Caco-2 (cell line): ENCODE results near the gene GPR63. TPM values are rescaled to one million over a fixed set of nuclear protein-coding genes. Genes with fewer than 3 reads are reported as not detected.

Source experiments
- BruUV-seq: library from RNA; stranded (reverse); fragments of 400-500 nt; replicated peaks from 2 replicates; lab custom pipeline; 2021; lab: Mats Ljungman, UMichigan
- CTCF ChIA-PET: fragments of 300-600 bp; sonication (Branson Sonifier 250); formaldehyde crosslinking; loops from one replicate; lab custom pipeline; 2022; ENCODE audit warnings: antibody characterized with exemption; lab: Charles Lee
- POLR2A ChIA-PET: fragments of 300-600 bp; sonication (Branson Sonifier 250); formaldehyde crosslinking; loops from one replicate; lab custom pipeline; 2022; ENCODE audit warnings: antibody characterized with exemption; lab: Charles Lee
- DNase-seq, 2 experiments: peaks; one replicate each; pipeline versions ENCODE4 v3.0.0 to v3.0.0-alpha.2; 2020 to 2022
- H3K27me3 ChIP-seq: replicated peaks from 2 replicates; pipeline ENCODE4 v1.6.0; 2011; ENCODE audit warnings: low read length; ENCODE audit not compliant: control insufficient read depth, insufficient read depth
- H3K36me3 ChIP-seq: 2 replicates; pipeline ENCODE4 v1.5.1; 2011; ENCODE audit warnings: low read length; ENCODE audit not compliant: control insufficient read depth, insufficient read depth
- H3K4me1 ChIP-seq: fragments of 250-450 bp; sonication (Bioruptor Pico); 2 replicates; pipeline ENCODE4 v1.5.1; 2020; ENCODE audit warnings: mild to moderate bottlenecking
- H3K4me3 ChIP-seq: 2 replicates; pipeline ENCODE4 v1.5.1; 2011; ENCODE audit warnings: low read depth, mild to moderate bottlenecking, control low read depth, low read length
- H3K9me3 ChIP-seq: fragments of 250-450 bp; sonication (Bioruptor Pico); 2 replicates; pipeline ENCODE4 v1.5.1; 2020; ENCODE audit warnings: mild to moderate bottlenecking, moderate library complexity
- H3K27ac Mint-ChIP-seq: one replicate; pipeline ENCODE4 v1.8.0; 2022; ENCODE audit warnings: mixed read lengths; ENCODE audit not compliant: unreplicated experiment
- H3K27me3 Mint-ChIP-seq: one replicate; pipeline ENCODE4 v1.8.0; 2022; ENCODE audit warnings: mixed read lengths; ENCODE audit not compliant: insufficient read depth, unreplicated experiment
- H3K36me3 Mint-ChIP-seq: one replicate; pipeline ENCODE4 v1.8.0; 2022; ENCODE audit warnings: mild to moderate bottlenecking, mixed read lengths; ENCODE audit not compliant: insufficient read depth, unreplicated experiment
- H3K4me1 Mint-ChIP-seq: one replicate; pipeline ENCODE4 v1.8.0; 2022; ENCODE audit warnings: low read depth, mixed read lengths; ENCODE audit not compliant: unreplicated experiment
- H3K4me3 Mint-ChIP-seq: one replicate; pipeline ENCODE4 v1.8.0; 2022; ENCODE audit warnings: mild to moderate bottlenecking, moderate library complexity, mixed read lengths; ENCODE audit not compliant: unreplicated experiment
- H3K9me3 Mint-ChIP-seq: one replicate; pipeline ENCODE4 v1.8.0; 2022; ENCODE audit warnings: mixed read lengths; ENCODE audit not compliant: unreplicated experiment
- intact Hi-C: fragments of 100-400 bp; cut with micrococcal nuclease; formaldehyde crosslinking; loops from one replicate; pipeline ENCODE4 v1.10.0; 2022; ENCODE audit not compliant: unreplicated experiment
- total RNA-seq: library from RNA; stranded (reverse); gene quantifications from 2 replicates; pipeline ENCODE4 v1.2.3, GENCODE V29; 2022
- TF ChIP-seq, protein P1 (sequence below), 2 experiments: fragments of 200-600 bp in 1 of 2; IDR thresholded peaks; 1 replicate in 1 of 2; 2 replicates in 1 of 2; pipeline versions ENCODE4 v1.5.1 to v1.8.0; 2011 to 2022; ENCODE audit warnings: antibody characterized with exemption in 1 of 2, control low read depth in 1 of 2, inconsistent platforms in 1 of 2, low read depth in 1 of 2, low read length in 1 of 2, mild to moderate bottlenecking in 1 of 2, moderate library complexity in 1 of 2; ENCODE audit not compliant: insufficient read depth in 1 of 2, severe bottlenecking in 1 of 2, unreplicated experiment in 1 of 2

Gene GPR63
- total RNA-seq, 1 experiment from 2014 or later = 0.11 TPM

DNA sequence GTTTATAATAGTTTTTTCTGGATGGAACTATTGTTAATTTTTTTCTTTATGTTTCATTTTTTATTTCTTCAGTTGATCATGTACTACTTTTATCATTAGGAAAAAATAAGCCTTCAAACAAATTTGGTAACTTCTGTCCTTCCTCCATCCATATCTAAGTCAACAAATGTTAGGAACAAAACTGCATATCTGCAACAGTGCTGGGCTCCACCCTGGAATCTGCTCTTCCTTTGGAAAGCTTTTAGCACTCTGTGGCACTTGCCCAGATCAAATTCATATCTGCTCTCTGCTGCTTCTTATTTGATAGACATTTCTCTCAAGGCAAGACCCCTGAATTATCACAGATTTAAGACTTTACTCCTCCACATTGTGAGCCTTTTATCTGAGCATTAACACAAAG lies 24.3 kb upstream of the GPR63 start:
- TF ChIP-seq, protein P1, sequence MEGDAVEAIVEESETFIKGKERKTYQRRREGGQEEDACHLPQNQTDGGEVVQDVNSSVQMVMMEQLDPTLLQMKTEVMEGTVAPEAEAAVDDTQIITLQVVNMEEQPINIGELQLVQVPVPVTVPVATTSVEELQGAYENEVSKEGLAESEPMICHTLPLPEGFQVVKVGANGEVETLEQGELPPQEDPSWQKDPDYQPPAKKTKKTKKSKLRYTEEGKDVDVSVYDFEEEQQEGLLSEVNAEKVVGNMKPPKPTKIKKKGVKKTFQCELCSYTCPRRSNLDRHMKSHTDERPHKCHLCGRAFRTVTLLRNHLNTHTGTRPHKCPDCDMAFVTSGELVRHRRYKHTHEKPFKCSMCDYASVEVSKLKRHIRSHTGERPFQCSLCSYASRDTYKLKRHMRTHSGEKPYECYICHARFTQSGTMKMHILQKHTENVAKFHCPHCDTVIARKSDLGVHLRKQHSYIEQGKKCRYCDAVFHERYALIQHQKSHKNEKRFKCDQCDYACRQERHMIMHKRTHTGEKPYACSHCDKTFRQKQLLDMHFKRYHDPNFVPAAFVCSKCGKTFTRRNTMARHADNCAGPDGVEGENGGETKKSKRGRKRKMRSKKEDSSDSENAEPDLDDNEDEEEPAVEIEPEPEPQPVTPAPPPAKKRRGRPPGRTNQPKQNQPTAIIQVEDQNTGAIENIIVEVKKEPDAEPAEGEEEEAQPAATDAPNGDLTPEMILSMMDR (IDR thresholded peaks at IDR 0.05; ENCODE audit: insufficient read depth in 1 of 2, low read depth in 1 of 2, low read length in 1 of 2, severe bottlenecking in 1 of 2, unreplicated experiment in 1 of 2) = no peak
- no peaks in the 10 kb centered on the region for H3K27me3 ChIP-seq
- Mint-ChIP-seq H3K36me3 (no peaks in the 10 kb centered on the region), H3K27ac (no peak overlapping the region), H3K4me3 (no peak overlapping the region), H3K27me3 (peaks cover 20% of the 10 kb centered on the region), H3K4me1 (no peaks in the 10 kb centered on the region), H3K9me3 (no peaks in the 10 kb centered on the region)
- intact Hi-C loops = no loop called here
- no peaks in the 10 kb centered on the region for H3K4me1 ChIP-seq
- POLR2A ChIA-PET = no interaction called here
- no peaks in the 10 kb centered on the region for H3K36me3 ChIP-seq
- no peaks in the 10 kb centered on the region; the same call in 1 of the 2 replicates for H3K9me3 ChIP-seq
- no peak overlapping the region for H3K4me3 ChIP-seq
- DNase-seq = no peak
- no TSS peak for BruUV-seq
- CTCF ChIA-PET = no interaction called here

DNA sequence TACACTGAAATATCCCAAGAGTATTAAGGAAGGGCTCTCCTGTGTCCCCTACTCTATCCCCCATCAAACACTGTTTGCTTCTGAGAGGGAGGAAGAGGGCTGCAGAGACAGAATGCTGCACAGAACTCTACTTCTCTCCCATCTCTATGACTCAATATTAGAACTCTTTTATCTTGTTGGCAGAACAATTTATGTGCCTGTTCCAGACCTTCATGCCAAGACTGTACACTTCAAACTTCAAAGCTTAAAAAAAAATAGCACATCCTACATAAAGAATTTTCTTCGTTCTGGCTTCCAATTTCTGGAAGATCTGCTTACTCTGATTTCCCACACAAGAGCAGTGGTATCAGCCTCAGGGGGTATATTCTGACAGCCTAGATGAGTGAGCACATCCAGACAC lies 19.6 kb upstream of the GPR63 start:
- BruUV-seq = no TSS peak
- Mint-ChIP-seq H3K4me1 (no peaks in the 10 kb centered on the region), H3K27me3 (peaks cover 15% of the 10 kb centered on the region), H3K36me3 (no peaks in the 10 kb centered on the region), H3K27ac (no peak overlapping the region), H3K4me3 (no peak overlapping the region), H3K9me3 (no peaks in the 10 kb centered on the region)
- H3K4me1 ChIP-seq = no peaks in the 10 kb centered on the region
- ChIA-PET CTCF (no interaction called here), POLR2A (no interaction called here)
- H3K4me3 ChIP-seq = no peak overlapping the region
- no peaks in the 10 kb centered on the region; the same call in 1 of the 2 replicates for H3K9me3 ChIP-seq
- intact Hi-C loops = no loop called here
- TF ChIP-seq, protein P1 (IDR thresholded peaks at IDR 0.05; ENCODE audit: insufficient read depth in 1 of 2, low read depth in 1 of 2, low read length in 1 of 2, severe bottlenecking in 1 of 2, unreplicated experiment in 1 of 2) = no peak
- no peaks in the 10 kb centered on the region for H3K36me3 ChIP-seq
- H3K27me3 ChIP-seq = no peaks in the 10 kb centered on the region
- DNase-seq = no peak

DNA sequence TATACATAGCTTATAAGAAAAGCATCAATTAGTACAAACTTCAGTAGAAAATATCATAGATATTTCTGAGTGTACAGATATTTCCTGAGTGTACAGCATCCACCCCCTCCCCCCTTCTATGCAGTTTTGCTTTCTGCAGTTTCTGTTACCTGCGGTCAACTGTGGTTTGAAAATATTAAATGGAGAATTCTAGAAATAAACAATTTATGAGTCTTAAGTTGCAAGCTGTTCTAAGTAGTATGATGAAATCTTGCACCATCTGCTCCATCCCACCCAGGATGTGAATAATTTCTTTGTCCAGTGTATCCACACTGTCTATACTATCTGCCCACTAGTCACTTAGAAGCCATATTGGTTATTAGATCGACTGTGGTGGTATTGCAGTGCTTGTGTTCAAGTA lies 15.8 kb upstream of the GPR63 start:
- Mint-ChIP-seq H3K27me3 (peaks cover 8% of the 10 kb centered on the region), H3K4me1 (no peaks in the 10 kb centered on the region), H3K9me3 (no peaks in the 10 kb centered on the region), H3K36me3 (no peaks in the 10 kb centered on the region), H3K27ac (no peak overlapping the region), H3K4me3 (no peak overlapping the region)
- ChIA-PET POLR2A (no interaction called here), CTCF (no interaction called here)
- Histone ChIP-seq H3K9me3 (no peaks in the 10 kb centered on the region; the same call in none of the 2 replicates), H3K4me1 (no peaks in the 10 kb centered on the region), H3K36me3 (no peaks in the 10 kb centered on the region), H3K4me3 (no peak overlapping the region), H3K27me3 (no peaks in the 10 kb centered on the region)
- TF ChIP-seq, protein P1 (IDR thresholded peaks at IDR 0.05; ENCODE audit: insufficient read depth in 1 of 2, low read depth in 1 of 2, low read length in 1 of 2, severe bottlenecking in 1 of 2, unreplicated experiment in 1 of 2) = no peak
- DNase-seq = no peak
- intact Hi-C loops = no loop called here
- BruUV-seq = no TSS peak
